Natural killer cell (primary cell): ENCODE data around the gene GPR156. TPM values are rescaled to one million over a fixed set of nuclear protein-coding genes. Genes with fewer than 3 reads are reported as not detected.

ENCODE experiments used
- ATAC-seq, 3 donors: fragments of 150-1000 bp in 2 of 3; fragments of 200-7000 bp in 1 of 3; cut with Tn5 transposase; 1 replicate in 1 of 3; 2 replicates in 2 of 3; pipeline ENCODE4 v1.10.0; 2021; ENCODE audit warnings: mild to moderate bottlenecking in 2 of 3, moderate library complexity in 2 of 3
- DNase-seq, 2 donors: peaks; one replicate each; pipeline versions ENCODE4 v3.0.0 to v3.0.0-alpha.2; 2013 to 2021; ENCODE audit warnings: mixed read lengths in 1 of 2
- H3K27ac ChIP-seq: one replicate; pipeline ENCODE4 v1.5.1; 2013; ENCODE audit warnings: mild to moderate bottlenecking, low read length
- H3K27me3 ChIP-seq: one replicate; pipeline ENCODE4 v1.6.1; 2013; ENCODE audit warnings: low read length; ENCODE audit not compliant: control insufficient read depth, insufficient read depth
- H3K36me3 ChIP-seq: one replicate; pipeline ENCODE4 v1.6.1; 2013; ENCODE audit warnings: low read length; ENCODE audit not compliant: control insufficient read depth, insufficient read depth
- H3K4me1 ChIP-seq: one replicate; pipeline ENCODE4 v1.6.1; 2013; ENCODE audit warnings: low read length; ENCODE audit not compliant: control insufficient read depth, insufficient read depth
- H3K4me3 ChIP-seq: one replicate; pipeline ENCODE4 v1.5.1; 2013; ENCODE audit warnings: low read length
- H3K9me3 ChIP-seq: one replicate; pipeline ENCODE4 v1.6.1; 2013; ENCODE audit warnings: low read length; ENCODE audit not compliant: control insufficient read depth, insufficient read depth
- H3K27ac Mint-ChIP-seq, 2 donors: one replicate each; pipeline ENCODE4 v1.8.0; 2022; ENCODE audit warnings: mild to moderate bottlenecking in 2 of 2, mixed read lengths in 2 of 2, moderate library complexity in 1 of 2
- H3K27me3 Mint-ChIP-seq, 2 donors: one replicate each; pipeline ENCODE4 v1.8.0; 2022; ENCODE audit warnings: low read depth in 2 of 2, mixed read lengths in 2 of 2
- H3K36me3 Mint-ChIP-seq: one replicate; pipeline ENCODE4 v1.8.0; 2022; ENCODE audit warnings: mixed read lengths
- H3K4me1 Mint-ChIP-seq, 2 donors: one replicate each; pipeline ENCODE4 v1.8.0; 2022; ENCODE audit warnings: mixed read lengths in 2 of 2
- H3K4me3 Mint-ChIP-seq: one replicate; pipeline ENCODE4 v1.8.0; 2022; ENCODE audit warnings: mild to moderate bottlenecking, moderate library complexity, mixed read lengths
- H3K9me3 Mint-ChIP-seq, 2 donors: one replicate each; pipeline ENCODE4 v1.8.0; 2022; ENCODE audit warnings: mixed read lengths in 2 of 2
- CTCF ChIP-seq: fragments of 200-600 bp; IDR thresholded peaks from one replicate; pipeline ENCODE4 v1.8.0; 2022; ENCODE audit warnings: antibody characterized with exemption
- WGBS: methylation state at CpG from one replicate; pipeline ENCODE4 v1.1.7; 2013; ENCODE audit warnings: missing lambda C conversion rate; ENCODE audit not compliant: insufficient coverage; 5-methylcytosine and 5-hydroxymethylcytosine counted together
- intact Hi-C: fragments of 100-400 bp; cut with micrococcal nuclease; formaldehyde crosslinking; loops from one replicate; pipeline ENCODE4 v1.14.2; 2022
- total RNA-seq, 4 donors: library from RNA; stranded (reverse); fragments of 120-200 nt in 1 of 4; gene quantifications; one replicate each; pipeline versions ENCODE4 v1.2.3 to v1.2.4, GENCODE V29; 2013 to 2022

GPR156 gene
- total RNA-seq, 3 donors from 2014 or later (not counting 1 experiment from before 2014, with no cell fraction given): 0.18 to 0.75 TPM; not detected in 1

GRCh38 chr3:120285508-120285841, 453 bp upstream of the GPR156 start:
- Histone ChIP-seq H3K4me1 (peaks cover 3% of the 10 kb centered on the region), H3K4me3 (no peak overlapping the region), H3K27me3 (peaks cover 15% of the 10 kb centered on the region), H3K36me3 (no peaks in the 10 kb centered on the region), H3K9me3 (no peaks in the 10 kb centered on the region), H3K27ac (no peak overlapping the region)
- Mint-ChIP-seq H3K4me3 (no peak overlapping the region), H3K9me3 (no peaks in the 10 kb centered on the region), H3K27me3 (peaks cover 41 to 48% of the 10 kb centered on the region in 2 donors), H3K36me3 (no peaks in the 10 kb centered on the region), H3K4me1 (no peaks in the 10 kb centered on the region), H3K27ac (no peak overlapping the region)
- intact Hi-C loops: no loop called here
- WGBS: 45% methylated on average over 15 of the region's 15 CpGs
- no peak for TF ChIP-seq CTCF
- ATAC-seq (no peak), DNase-seq (no peak)

GRCh38 chr3:120281261-120281660, 3.8 kb downstream of the GPR156 start:
- H3K27me3 ChIP-seq: peaks cover 9% of the 10 kb centered on the region
- no peak overlapping the region for H3K4me3 ChIP-seq
- Mint-ChIP-seq H3K9me3 (no peaks in the 10 kb centered on the region), H3K27me3 (peaks cover 37 to 63% of the 10 kb centered on the region in 2 donors), H3K4me3 (no peak overlapping the region), H3K36me3 (no peaks in the 10 kb centered on the region), H3K27ac (no peak overlapping the region), H3K4me1 (no peaks in the 10 kb centered on the region)
- ATAC-seq (no peak), DNase-seq (no peak)
- TF ChIP-seq CTCF: no peak
- no peaks in the 10 kb centered on the region for H3K36me3 ChIP-seq
- WGBS: 87% methylated on average over 3 of the region's 3 CpGs
- H3K27ac ChIP-seq: no peak overlapping the region
- no peaks in the 10 kb centered on the region for H3K9me3 ChIP-seq
- H3K4me1 ChIP-seq: peaks cover 3% of the 10 kb centered on the region
- intact Hi-C loops: no loop called here

- TF ChIP-seq CTCF: no peak
- Histone ChIP-seq H3K36me3 (no peaks in the 10 kb centered on the region), H3K4me1 (peaks cover 3% of the 10 kb centered on the region), H3K27me3 (peaks cover 9% of the 10 kb centered on the region), H3K9me3 (no peaks in the 10 kb centered on the region), H3K4me3 (no peak overlapping the region), H3K27ac (no peak overlapping the region)
- peaks cover 37 to 63% of the 10 kb centered on the region in 2 donors for H3K27me3 Mint-ChIP-seq
- intact Hi-C loops: no loop called here
- no peaks in the 10 kb centered on the region for H3K9me3 Mint-ChIP-seq
- no peak overlapping the region for H3K27ac Mint-ChIP-seq
- H3K4me1 Mint-ChIP-seq: no peaks in the 10 kb centered on the region
- WGBS: 87% methylated on average over 3 of the region's 3 CpGs
- no peaks in the 10 kb centered on the region for H3K36me3 Mint-ChIP-seq
- no peak for ATAC-seq
- DNase-seq: no peak
- H3K4me3 Mint-ChIP-seq: no peak overlapping the region
These were observed 4.5 kb downstream of the GPR156 start for GRCh38 chr3:120280566-120280965.

GRCh38 chr3:120280026-120280425, 5.0 kb downstream of the GPR156 start:
- peaks cover 37 to 64% of the 10 kb centered on the region in 2 donors for H3K27me3 Mint-ChIP-seq
- WGBS: 79% methylated on average over 1 of the region's 1 CpG

More at GRCh38 chr3:120280026-120280425, 5.0 kb downstream of the GPR156 start:
- Mint-ChIP-seq H3K4me1 (no peaks in the 10 kb centered on the region), H3K27ac (no peak overlapping the region), H3K9me3 (no peaks in the 10 kb centered on the region), H3K36me3 (no peaks in the 10 kb centered on the region), H3K4me3 (no peak overlapping the region)
- DNase-seq (no peak), ATAC-seq (no peak)
- H3K9me3 ChIP-seq: no peaks in the 10 kb centered on the region
- intact Hi-C loops: no loop called here
- H3K36me3 ChIP-seq: no peaks in the 10 kb centered on the region
- H3K4me1 ChIP-seq: no peaks in the 10 kb centered on the region
- H3K4me3 ChIP-seq: no peak overlapping the region
- H3K27ac ChIP-seq: no peak overlapping the region
- H3K27me3 ChIP-seq: peaks cover 6% of the 10 kb centered on the region
- TF ChIP-seq CTCF: no peak
